Measurements from ENCODE around the gene ZNF561.

ZNF561 gene

GRCh38 chr19:9570255-9570654 is 50.8 kb downstream of the ZNF561 start:
- DNase-seq, result no peak

GRCh38 chr19:9566729-9567128 is 54.3 kb downstream of the ZNF561 start:
- DNase-seq, result no peak

- no peak for DNase-seq
These were observed 54.9 kb downstream of the ZNF561 start for GRCh38 chr19:9565900-9566705.
